Measurements from ENCODE around the gene NUDT16L1.

DNA sequence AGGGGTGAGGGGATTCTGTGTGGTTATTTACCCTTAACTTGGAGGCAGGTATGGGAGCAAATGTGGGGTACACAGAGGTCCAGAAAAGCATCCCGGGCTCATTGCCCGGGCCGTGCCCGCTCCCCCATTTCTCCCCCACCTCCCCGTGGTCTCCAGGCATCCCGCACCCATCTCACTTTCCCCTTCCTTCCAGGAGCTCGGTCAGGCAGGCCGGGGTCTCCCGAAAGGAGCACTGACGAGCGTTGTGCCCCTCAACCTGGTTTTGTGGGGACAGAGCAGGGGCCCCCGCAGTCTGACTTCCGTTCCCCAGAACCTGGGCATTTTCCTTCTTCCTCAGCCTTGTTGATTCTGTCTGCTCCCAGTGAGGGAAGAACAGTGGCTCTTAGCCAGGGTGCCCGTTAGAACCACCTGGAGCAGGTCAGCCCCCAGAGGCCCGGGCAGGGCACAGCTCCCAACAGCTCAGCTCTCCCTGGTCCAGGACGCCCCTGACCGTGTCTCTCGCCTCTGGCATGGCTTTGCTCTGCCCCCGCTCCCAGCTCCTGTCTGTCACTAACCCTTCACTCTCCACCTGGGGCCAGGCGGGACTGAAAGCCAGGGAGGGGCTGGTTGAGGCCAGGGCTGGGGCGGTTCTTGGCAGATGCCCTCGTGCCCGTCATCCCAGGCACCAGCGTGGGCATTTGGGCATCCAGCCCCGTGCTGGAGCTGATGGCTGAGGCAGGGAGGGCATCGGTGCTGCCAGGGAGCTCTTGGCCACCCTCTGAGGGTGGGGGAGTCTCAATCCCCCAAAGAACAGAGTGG, 12.5 kb upstream of the NUDT16L1 start:
- TF ChIP-seq, protein P1, sequence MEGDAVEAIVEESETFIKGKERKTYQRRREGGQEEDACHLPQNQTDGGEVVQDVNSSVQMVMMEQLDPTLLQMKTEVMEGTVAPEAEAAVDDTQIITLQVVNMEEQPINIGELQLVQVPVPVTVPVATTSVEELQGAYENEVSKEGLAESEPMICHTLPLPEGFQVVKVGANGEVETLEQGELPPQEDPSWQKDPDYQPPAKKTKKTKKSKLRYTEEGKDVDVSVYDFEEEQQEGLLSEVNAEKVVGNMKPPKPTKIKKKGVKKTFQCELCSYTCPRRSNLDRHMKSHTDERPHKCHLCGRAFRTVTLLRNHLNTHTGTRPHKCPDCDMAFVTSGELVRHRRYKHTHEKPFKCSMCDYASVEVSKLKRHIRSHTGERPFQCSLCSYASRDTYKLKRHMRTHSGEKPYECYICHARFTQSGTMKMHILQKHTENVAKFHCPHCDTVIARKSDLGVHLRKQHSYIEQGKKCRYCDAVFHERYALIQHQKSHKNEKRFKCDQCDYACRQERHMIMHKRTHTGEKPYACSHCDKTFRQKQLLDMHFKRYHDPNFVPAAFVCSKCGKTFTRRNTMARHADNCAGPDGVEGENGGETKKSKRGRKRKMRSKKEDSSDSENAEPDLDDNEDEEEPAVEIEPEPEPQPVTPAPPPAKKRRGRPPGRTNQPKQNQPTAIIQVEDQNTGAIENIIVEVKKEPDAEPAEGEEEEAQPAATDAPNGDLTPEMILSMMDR (conservative IDR thresholded peaks at IDR 0.05; ENCODE audit: low read depth, low read length): no peak
- TF ChIP-seq EZH2 (IDR thresholded peaks at IDR 0.05; ENCODE audit: borderline replicate concordance, low read depth, low read length, poor library complexity, severe bottlenecking): no peak
